ENCODE measurements around the gene TENT5C.

TENT5C gene

GRCh38 chr1:117573386-117574023 is 32.3 kb upstream of the TENT5C start:
- no peak for DNase-seq

- DNase-seq, result no peak
Observed at GRCh38 chr1:117574161-117574835, 31.6 kb upstream of the TENT5C start.

GRCh38 chr1:117575586-117576225 is 30.1 kb upstream of the TENT5C start:
- DNase-seq, result no peak

- DNase-seq, result no peak
Observed at GRCh38 chr1:117576236-117576635, 29.6 kb upstream of the TENT5C start.

- DNase-seq, result no peak
Observed at GRCh38 chr1:117577191-117577885, 28.5 kb upstream of the TENT5C start.

- DNase-seq, result no peak
Observed at GRCh38 chr1:117578466-117578865, 27.4 kb upstream of the TENT5C start.

- no peak for DNase-seq
Observed at GRCh38 chr1:117579221-117579906, 26.5 kb upstream of the TENT5C start.

- no peak for DNase-seq
Observed at GRCh38 chr1:117580436-117580835, 25.4 kb upstream of the TENT5C start.

- DNase-seq, result no peak
Observed at GRCh38 chr1:117580882-117581281, 25.0 kb upstream of the TENT5C start.

GRCh38 chr1:117581391-117581943 is 24.4 kb upstream of the TENT5C start:
- no peak for DNase-seq

- no peak for DNase-seq
Observed at GRCh38 chr1:117582451-117582850, 23.4 kb upstream of the TENT5C start.

- DNase-seq, result no peak
Observed at GRCh38 chr1:117583247-117583646, 22.6 kb upstream of the TENT5C start.

- no peak for DNase-seq
Observed at GRCh38 chr1:117584181-117584580, 21.7 kb upstream of the TENT5C start.

- no peak for DNase-seq
Observed at GRCh38 chr1:117585086-117585485, 20.8 kb upstream of the TENT5C start.

GRCh38 chr1:117586337-117586736 is 19.5 kb upstream of the TENT5C start:
- no peak for DNase-seq

GRCh38 chr1:117586747-117587498 is 18.9 kb upstream of the TENT5C start:
- DNase-seq, result no peak

- no peak for DNase-seq
Observed at GRCh38 chr1:117587499-117588356, 18.1 kb upstream of the TENT5C start.

- no peak for DNase-seq
Observed at GRCh38 chr1:117589544-117589943, 16.3 kb upstream of the TENT5C start.

GRCh38 chr1:117590273-117590925 is 15.4 kb upstream of the TENT5C start:
- no peak for DNase-seq

- no peak for DNase-seq
Observed at GRCh38 chr1:117591252-117591651, 14.6 kb upstream of the TENT5C start.
